H9 (cell line): ENCODE data around the gene SLC16A3. TPM values are rescaled to one million over a fixed set of nuclear protein-coding genes. Genes with fewer than 3 reads are reported as not detected.
A peak's percentile ranks its signal among the peaks of the same experiment; 100 is the strongest.

Experiments
- DNase-seq: peaks from one replicate; pipeline ENCODE4 v3.0.0-alpha.2; 2017
- H2AFZ ChIP-seq: one replicate; pipeline ENCODE4 v1.6.1; 2013; ENCODE audit warnings: mild to moderate bottlenecking, low read length, control low read depth, moderate library complexity
- H2AK5ac ChIP-seq: 2 replicates; pipeline ENCODE4 v1.6.1; 2013; ENCODE audit warnings: low read length, control low read depth, mixed read lengths; ENCODE audit not compliant: insufficient read length
- H2BK120ac ChIP-seq: one replicate; pipeline ENCODE4 v1.6.1; 2013; ENCODE audit warnings: low read depth, mild to moderate bottlenecking, low read length, control low read depth, inconsistent platforms; ENCODE audit not compliant: poor library complexity, severe bottlenecking
- H2BK12ac ChIP-seq: 2 replicates; pipeline ENCODE4 v1.6.1; 2013; ENCODE audit warnings: low read length, control low read depth, mixed read lengths, low read depth; ENCODE audit not compliant: insufficient read length
- H2BK15ac ChIP-seq: 2 replicates; pipeline ENCODE4 v1.6.1; 2013; ENCODE audit warnings: low read depth, low read length, control low read depth
- H2BK20ac ChIP-seq: one replicate; pipeline ENCODE4 v1.6.1; 2013; ENCODE audit warnings: low read depth, mild to moderate bottlenecking, low read length, control low read depth, inconsistent platforms; ENCODE audit not compliant: poor library complexity, severe bottlenecking
- H2BK5ac ChIP-seq: 2 replicates; pipeline ENCODE4 v1.6.1; 2013; ENCODE audit warnings: low read length, control low read depth, mixed read lengths; ENCODE audit not compliant: insufficient read length
- H3K14ac ChIP-seq: 2 replicates; pipeline ENCODE4 v1.6.1; 2013; ENCODE audit warnings: low read length, control low read depth; ENCODE audit not compliant: insufficient read depth
- H3K18ac ChIP-seq: 2 replicates; pipeline ENCODE4 v1.6.1; 2013; ENCODE audit warnings: low read depth, mild to moderate bottlenecking, mixed read lengths, low read length, control low read depth; ENCODE audit not compliant: insufficient read length
- H3K23ac ChIP-seq: 2 replicates; pipeline ENCODE4 v1.6.1; 2013; ENCODE audit warnings: low read length, control low read depth, mixed read lengths, low read depth; ENCODE audit not compliant: insufficient read length
- H3K23me2 ChIP-seq: 2 replicates; pipeline ENCODE4 v1.6.1; 2013; ENCODE audit warnings: low read depth, mild to moderate bottlenecking, mixed read lengths, low read length, control low read depth; ENCODE audit not compliant: insufficient read length, poor library complexity, severe bottlenecking
- H3K27ac ChIP-seq: 2 replicates; pipeline ENCODE4 v1.5.1; 2013; ENCODE audit warnings: low read length, control low read depth, mixed read lengths, low read depth; ENCODE audit not compliant: insufficient read length
- H3K27me3 ChIP-seq: 2 replicates; pipeline ENCODE4 v1.6.1; 2013; ENCODE audit warnings: low read length, control low read depth, inconsistent platforms; ENCODE audit not compliant: insufficient read depth
- H3K4ac ChIP-seq: 2 replicates; pipeline ENCODE4 v1.6.1; 2013; ENCODE audit warnings: low read depth, mild to moderate bottlenecking, control low read depth, inconsistent platforms, low read length, moderate library complexity
- H3K4me1 ChIP-seq: 2 replicates; pipeline ENCODE4 v1.6.1; 2013; ENCODE audit warnings: low read length, control low read depth, inconsistent platforms; ENCODE audit not compliant: insufficient read depth
- H3K4me2 ChIP-seq: 2 replicates; pipeline ENCODE4 v1.6.1; 2013; ENCODE audit warnings: low read length, control low read depth, mixed read lengths; ENCODE audit not compliant: insufficient read length, insufficient read depth
- H3K56ac ChIP-seq: 2 replicates; pipeline ENCODE4 v1.6.1; 2013; ENCODE audit warnings: low read depth, mild to moderate bottlenecking, mixed read lengths, low read length, control low read depth; ENCODE audit not compliant: insufficient read length
- H3K79me1 ChIP-seq: 2 replicates; pipeline ENCODE4 v1.6.1; 2013; ENCODE audit warnings: low read depth, mild to moderate bottlenecking, moderate library complexity, low read length, control low read depth, inconsistent platforms; ENCODE audit not compliant: insufficient read depth, poor library complexity, severe bottlenecking
- H3K79me2 ChIP-seq: 2 replicates; pipeline ENCODE4 v1.6.1; 2013; ENCODE audit warnings: low read length, control low read depth, inconsistent platforms; ENCODE audit not compliant: insufficient read depth
- H3K9ac ChIP-seq: 2 replicates; pipeline ENCODE4 v1.6.1; 2013; ENCODE audit warnings: low read length, control low read depth, mixed read lengths; ENCODE audit not compliant: insufficient read length; ENCODE audit errors: extremely low read depth
- H3K9me3 ChIP-seq: one replicate; pipeline ENCODE4 v1.6.1; 2013; ENCODE audit warnings: low read depth, low read length, inconsistent platforms; ENCODE audit not compliant: control insufficient read depth
- H3T11ph ChIP-seq: one replicate; pipeline ENCODE4 v1.6.1; 2013; ENCODE audit warnings: mild to moderate bottlenecking, low read length, control low read depth, inconsistent platforms
- H4K20me1 ChIP-seq: one replicate; pipeline ENCODE4 v1.6.1; 2013; ENCODE audit not compliant: control insufficient read depth, insufficient read length, insufficient read depth
- H4K5ac ChIP-seq: 2 replicates; pipeline ENCODE4 v1.6.1; 2013; ENCODE audit warnings: low read depth, mild to moderate bottlenecking, mixed read lengths, low read length, control low read depth; ENCODE audit not compliant: insufficient read length
- H4K8ac ChIP-seq: replicated peaks from 2 replicates; pipeline ENCODE4 v1.6.1; 2013; ENCODE audit warnings: low read length, control low read depth, mixed read lengths, low read depth; ENCODE audit not compliant: insufficient read length
- H4K91ac ChIP-seq: 2 replicates; pipeline ENCODE4 v1.6.1; 2013; ENCODE audit warnings: low read depth, mild to moderate bottlenecking, moderate library complexity, mixed read lengths, low read length, control low read depth; ENCODE audit not compliant: insufficient read length
- H3K27ac Mint-ChIP-seq, 3 experiments: 2 replicates in 2 of 3; 3 replicates in 1 of 3; pipeline ENCODE4 v1.8.0; 2020 to 2021; ENCODE audit warnings: mixed read lengths in 3 of 3, mild to moderate bottlenecking in 1 of 3, moderate library complexity in 1 of 3
- H3K27me3 Mint-ChIP-seq: 2 replicates; pipeline ENCODE4 v1.8.0; 2021; ENCODE audit warnings: low read depth, mild to moderate bottlenecking, moderate library complexity, mixed read lengths
- H3K36me3 Mint-ChIP-seq, 3 experiments: 2 replicates in 2 of 3; 3 replicates in 1 of 3; pipeline ENCODE4 v1.8.0; 2020 to 2021; ENCODE audit warnings: low read depth in 3 of 3, mixed read lengths in 3 of 3; ENCODE audit not compliant: insufficient read depth in 1 of 3
- H3K4me1 Mint-ChIP-seq, 2 experiments: 2 replicates each; pipeline ENCODE4 v1.8.0; 2020; ENCODE audit warnings: mixed read lengths in 2 of 2
- H3K4me3 Mint-ChIP-seq, 2 experiments: 2 replicates in 1 of 2; 3 replicates in 1 of 2; pipeline ENCODE4 v1.8.0; 2020 to 2021; ENCODE audit warnings: mild to moderate bottlenecking in 2 of 2, mixed read lengths in 2 of 2, moderate library complexity in 1 of 2
- H3K9me3 Mint-ChIP-seq, 2 experiments: 2 replicates in 1 of 2; 3 replicates in 1 of 2; pipeline ENCODE4 v1.8.0; 2020; ENCODE audit warnings: mild to moderate bottlenecking in 2 of 2, mixed read lengths in 2 of 2, moderate library complexity in 1 of 2
- CTCF ChIP-seq: fragments of 200-600 bp; sonication (generic); conservative IDR thresholded peaks from 3 replicates; pipeline ENCODE4 v1.8.0; 2021; ENCODE audit warnings: antibody characterized with exemption, mild to moderate bottlenecking
- WGBS: extraction: QIAGEN DNeasy Blood & Tissue Kit; methylation state at CpG from one replicate; pipeline ENCODE4 v1.1.7; 2013; ENCODE audit warnings: missing lambda C conversion rate, low lambda C conversion rate, mixed read lengths; ENCODE audit not compliant: insufficient read length; ENCODE audit errors: extremely low coverage; 5-methylcytosine and 5-hydroxymethylcytosine counted together
- total RNA-seq: library from RNA; stranded (reverse); gene quantifications from 2 replicates; pipeline ENCODE4 v1.2.1, GENCODE V29; 2021

SLC16A3 gene
- total RNA-seq, 1 experiment from 2014 or later, result 28.4 TPM

- Histone ChIP-seq H3K9ac (no peak overlapping the region), H2AFZ (no peak overlapping the region), H4K20me1 (no peaks in the 10 kb centered on the region), H3K9me3 (no peaks in the 10 kb centered on the region), H3K4ac (no peak overlapping the region), H3K79me2 (peaks cover 2% of the 10 kb centered on the region; the same call in 1 of the 2 replicates), H3K4me1 (no peaks in the 10 kb centered on the region), H3K23me2 (no peaks in the 10 kb centered on the region), H2BK5ac (no peak overlapping the region), H2BK120ac (no peak overlapping the region), H4K8ac (no peak overlapping the region), H2BK12ac (no peak overlapping the region), H3K18ac (no peak overlapping the region), H3T11ph (no peak overlapping the region), H4K91ac (no peak overlapping the region), H3K27me3 (peaks cover 2% of the 10 kb centered on the region; the same call in 1 of the 2 replicates), H3K4me2 (no peak overlapping the region), H3K56ac (no peak overlapping the region), H2BK15ac (no peak overlapping the region), H2AK5ac (no peak overlapping the region), H3K27ac (no peak overlapping the region), H2BK20ac (no peak overlapping the region), H4K5ac (no peak overlapping the region), H3K14ac (no peak overlapping the region), H3K79me1 (peaks cover 14% of the 10 kb centered on the region), H3K23ac (no peak overlapping the region)
- H3K36me3 Mint-ChIP-seq, result peaks cover 53 to 95% (median 92%) of the 10 kb centered on the region in 3 experiments; a peak in 6 of 7 replicates
- H3K27ac Mint-ChIP-seq, result peak overlapping the region in 1 of 3 experiments; percentile 77; a peak in 2 of 7 replicates
- no peaks in the 10 kb centered on the region for H3K4me1 Mint-ChIP-seq
- no peaks in the 10 kb centered on the region for H3K9me3 Mint-ChIP-seq
- H3K27me3 Mint-ChIP-seq, result no peaks in the 10 kb centered on the region
- WGBS, result no CpG with 5 or more reads among the region's 28 CpGs
- TF ChIP-seq CTCF, result no peak
- no peak for DNase-seq
- H3K4me3 Mint-ChIP-seq, result no peak overlapping the region
Measured at GRCh38 chr17:82247856-82248671, 19.2 kb downstream of the SLC16A3 start.
